Large intestine (tissue), 3 donors: Measurements from ENCODE around the gene TLE2. TPM values are rescaled to one million over a fixed set of nuclear protein-coding genes. Genes with fewer than 3 reads are reported as not detected.
"Not testable (repeated sequence)": the region's sequence is repeated elsewhere in the genome, so short reads cannot be mapped to it uniquely, and the experiment has no call there.

Experiments
- DNase-seq, 2 donors: peaks; one replicate each; pipeline versions ENCODE4 v3.0.0 to v3.0.0-alpha.2; 2013
- H3K27ac ChIP-seq: one replicate; pipeline ENCODE4 v1.5.1; 2013; ENCODE audit warnings: low read length
- H3K27me3 ChIP-seq: 2 replicates; pipeline ENCODE4 v1.6.1; 2013; ENCODE audit warnings: low read length; ENCODE audit not compliant: control insufficient read depth, insufficient read depth
- H3K36me3 ChIP-seq: 2 replicates; pipeline ENCODE4 v1.6.1; 2013; ENCODE audit warnings: low read length; ENCODE audit not compliant: control insufficient read depth, insufficient read depth
- H3K4me1 ChIP-seq: one replicate; pipeline ENCODE4 v1.6.1; 2013; ENCODE audit warnings: low read length; ENCODE audit not compliant: control insufficient read depth, insufficient read depth
- H3K4me3 ChIP-seq: one replicate; pipeline ENCODE4 v1.5.1; 2013; ENCODE audit warnings: low read length
- H3K9me3 ChIP-seq: one replicate; pipeline ENCODE4 v1.6.1; 2013; ENCODE audit warnings: mild to moderate bottlenecking, low read depth, low read length, moderate library complexity; ENCODE audit not compliant: control insufficient read depth
- WGBS: methylation state at CpG from one replicate; pipeline ENCODE4 v1.1.5; 2013; ENCODE audit warnings: low lambda C conversion rate; ENCODE audit not compliant: insufficient coverage; 5-methylcytosine and 5-hydroxymethylcytosine counted together
- polyA plus RNA-seq: library from polyadenylated mRNA; unstranded; fragments of 120-200 nt; gene quantifications from one replicate; pipeline ENCODE4 v1.2.1, GENCODE V29; 2013

The TLE2 gene
- polyA plus RNA-seq, 1 donor, result 87.9 TPM

GRCh38 chr19:2976609-2977000, 52.5 kb downstream of the TLE2 start:
- WGBS, result no CpG with 5 or more reads among the region's 15 CpGs
- H3K4me3 ChIP-seq, result peak overlapping the region; percentile 31
- no peaks in the 10 kb centered on the region for H3K36me3 ChIP-seq
- no peaks in the 10 kb centered on the region for H3K9me3 ChIP-seq
- H3K4me1 ChIP-seq, result peaks cover 14% of the 10 kb centered on the region
- no peak overlapping the region for H3K27ac ChIP-seq
- peaks cover 21% of the 10 kb centered on the region for H3K27me3 ChIP-seq
- DNase-seq, result no peak

GRCh38 chr19:2974342-2975041, 54.6 kb downstream of the TLE2 start:
- Histone ChIP-seq H3K36me3 (no peaks in the 10 kb centered on the region), H3K4me3 (no peak overlapping the region), H3K9me3 (no peaks in the 10 kb centered on the region), H3K27me3 (peaks cover 21% of the 10 kb centered on the region), H3K27ac (no peak overlapping the region), H3K4me1 (peaks cover 14% of the 10 kb centered on the region)
- no CpG with 5 or more reads among the region's 14 CpGs for WGBS
- no peak for DNase-seq

DNA sequence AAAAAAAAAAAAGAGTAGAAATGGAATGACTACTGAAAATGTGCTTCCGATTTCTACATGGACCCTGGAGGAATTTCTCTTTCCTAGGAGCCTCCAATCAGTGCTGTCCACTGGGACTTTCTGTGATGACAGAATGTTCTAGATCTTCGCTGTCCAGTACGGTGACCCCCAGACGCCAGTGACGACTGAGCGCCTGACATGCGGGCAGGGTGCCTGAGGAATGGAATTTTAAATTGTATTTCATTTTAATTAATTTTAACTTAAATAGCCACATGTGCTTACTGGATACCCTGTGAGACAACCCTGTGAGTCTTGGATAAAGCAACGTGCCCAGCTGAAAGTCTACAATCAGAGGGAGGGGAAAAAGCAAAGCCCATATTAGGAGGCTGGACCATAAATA, 55.9 kb downstream of the TLE2 start:
- Histone ChIP-seq H3K36me3 (no peaks in the 10 kb centered on the region), H3K4me3 (no peak overlapping the region), H3K9me3 (no peaks in the 10 kb centered on the region), H3K4me1 (peaks cover 18% of the 10 kb centered on the region), H3K27ac (no peak overlapping the region), H3K27me3 (peaks cover 21% of the 10 kb centered on the region)
- WGBS, result no CpG with 5 or more reads among the region's 8 CpGs
- no peak for DNase-seq

DNA sequence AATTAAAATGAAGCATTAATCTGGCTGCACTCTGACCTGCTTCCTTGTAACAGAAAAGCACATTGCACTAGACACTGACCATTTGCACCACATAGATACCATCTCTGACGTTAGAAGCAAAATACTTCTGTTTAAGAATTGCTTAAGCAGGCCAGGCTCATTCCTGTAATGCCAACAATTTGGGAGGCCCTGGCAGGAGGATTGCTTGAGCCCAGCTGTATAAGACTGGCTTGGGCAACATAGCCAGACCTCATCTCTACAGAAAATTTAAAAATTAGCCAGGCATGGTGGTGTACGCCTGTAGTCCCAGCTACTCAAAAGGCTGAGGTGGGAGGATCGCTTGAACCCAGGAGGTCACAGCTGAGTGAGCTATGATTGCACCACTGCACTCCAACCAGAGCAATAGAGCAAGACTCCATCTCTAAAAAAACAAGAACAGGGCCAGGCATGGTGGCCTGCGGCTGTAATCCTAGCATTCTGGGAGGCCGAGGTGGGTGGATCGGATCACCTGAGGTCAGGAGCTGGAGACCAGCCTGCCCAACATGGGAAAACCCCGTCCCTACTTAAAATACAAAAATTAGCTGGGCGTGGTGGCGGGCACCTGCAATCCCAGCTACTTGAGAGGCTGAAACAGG, 58.8 kb downstream of the TLE2 start:
- peaks cover 4% of the 10 kb centered on the region for H3K4me1 ChIP-seq
- DNase-seq, result no peak

GRCh38 chr19:2969104-2969504, 60.0 kb downstream of the TLE2 start:
- Histone ChIP-seq H3K36me3 (no peaks in the 10 kb centered on the region), H3K27ac (no peak overlapping the region), H3K4me1 (peaks cover 4% of the 10 kb centered on the region), H3K27me3 (peaks cover 1% of the 10 kb centered on the region), H3K9me3 (peaks cover 3% of the 10 kb centered on the region), H3K4me3 (no peak overlapping the region)
- peak; percentile 49 to 60 for DNase-seq
- WGBS, result no CpG with 5 or more reads among the region's 5 CpGs

More for the DNA sequence above, 58.8 kb downstream of the TLE2 start:
- Histone ChIP-seq H3K9me3 (no peaks in the 10 kb centered on the region), H3K27ac (no peak overlapping the region), H3K4me3 (no peak overlapping the region), H3K27me3 (peaks cover 10% of the 10 kb centered on the region), H3K36me3 (no peaks in the 10 kb centered on the region)
- WGBS, result no CpG with 5 or more reads among the region's 9 CpGs

- H3K9me3 ChIP-seq, result peaks cover 3% of the 10 kb centered on the region
- 80% methylated on average over 1 of the region's 8 CpGs for WGBS
- H3K4me1 ChIP-seq, result peaks cover 4% of the 10 kb centered on the region
- no peak for DNase-seq
- H3K27me3 ChIP-seq, result no peaks in the 10 kb centered on the region
- no peaks in the 10 kb centered on the region for H3K36me3 ChIP-seq
- no peak overlapping the region for H3K4me3 ChIP-seq
- H3K27ac ChIP-seq, result no peak overlapping the region
Observed at GRCh38 chr19:2967972-2968371, 61.1 kb downstream of the TLE2 start.

GRCh38 chr19:2964874-2965273, 64.2 kb downstream of the TLE2 start:
- H3K4me3 ChIP-seq, result no peak overlapping the region
- H3K4me1 ChIP-seq, result peaks cover 4% of the 10 kb centered on the region
- no peaks in the 10 kb centered on the region for H3K36me3 ChIP-seq
- no peak overlapping the region for H3K27ac ChIP-seq
- DNase-seq, result no peak
- H3K27me3 ChIP-seq, result no peaks in the 10 kb centered on the region
- WGBS, result 83% methylated on average over 1 of the region's 5 CpGs
- H3K9me3 ChIP-seq, result peaks cover 3% of the 10 kb centered on the region

DNA sequence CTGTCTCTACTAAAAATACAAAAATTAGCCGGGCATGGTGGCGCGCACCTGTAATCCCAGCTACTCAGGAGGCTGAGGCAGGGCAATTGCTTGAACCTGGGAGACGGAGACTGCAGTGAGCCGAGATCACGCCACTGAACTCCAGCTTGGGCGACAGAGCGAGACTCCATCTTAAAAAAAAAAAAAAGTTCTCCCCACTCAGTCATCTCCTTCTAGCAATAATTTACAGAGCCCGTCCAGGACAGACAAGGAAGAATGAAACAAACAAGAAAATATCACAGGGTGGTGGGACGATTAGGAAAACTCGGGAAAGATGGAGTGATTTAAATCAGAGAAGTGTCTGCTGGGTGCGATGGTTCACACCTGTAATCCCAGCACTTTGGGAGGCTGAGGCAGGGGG, 65.4 kb downstream of the TLE2 start:
- H3K27me3 ChIP-seq, H3K9me3 ChIP-seq, H3K4me1 ChIP-seq, H3K27ac ChIP-seq, DNase-seq, H3K36me3 ChIP-seq, H3K4me3 ChIP-seq: not testable (repeated sequence)
- WGBS, result 28% methylated on average over 4 of the region's 12 CpGs

DNA sequence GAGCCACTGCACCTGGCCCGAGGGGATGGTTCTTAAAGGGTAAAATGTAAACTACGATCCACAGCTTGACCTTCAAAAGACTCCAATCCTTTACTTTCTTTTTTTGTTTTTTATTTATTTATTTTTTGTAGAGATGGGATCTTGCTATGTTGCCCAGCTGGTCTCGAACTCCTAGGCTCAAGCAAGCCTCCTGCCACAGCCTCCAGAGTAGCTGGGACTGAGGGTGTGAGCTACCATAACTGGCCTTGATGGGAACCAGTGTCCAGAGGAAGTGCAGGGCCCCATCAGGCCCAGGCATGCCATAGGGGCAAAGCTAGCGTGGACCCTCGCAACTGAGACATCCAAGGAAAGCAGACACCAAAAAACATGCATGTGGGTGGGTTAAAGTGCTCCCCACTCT, 66.0 kb downstream of the TLE2 start:
- Histone ChIP-seq H3K4me1 (no peaks in the 10 kb centered on the region), H3K4me3 (no peak overlapping the region), H3K27me3 (no peaks in the 10 kb centered on the region), H3K27ac (no peak overlapping the region), H3K36me3 (no peaks in the 10 kb centered on the region), H3K9me3 (peaks cover 3% of the 10 kb centered on the region)
- 60% methylated on average over 1 of the region's 5 CpGs for WGBS
- no peak for DNase-seq

- H3K36me3 ChIP-seq, result no peaks in the 10 kb centered on the region
- H3K27ac ChIP-seq, result no peak overlapping the region
- peaks cover 3% of the 10 kb centered on the region for H3K9me3 ChIP-seq
- H3K4me3 ChIP-seq, result no peak overlapping the region
- no peaks in the 10 kb centered on the region for H3K27me3 ChIP-seq
- WGBS, result no CpG with 5 or more reads among the region's 17 CpGs
- H3K4me1 ChIP-seq, result no peaks in the 10 kb centered on the region
- peak; percentile 59 to 64 for DNase-seq
Observed at GRCh38 chr19:2962018-2962670, 66.9 kb downstream of the TLE2 start.
